ENCODE data around the gene PDE6H.

GRCh38 chr12:14960548-14961465, 12.0 kb upstream of the PDE6H start:
- TF ChIP-seq CTCF (IDR thresholded peaks at IDR 0.05) (no peak), POLR2A (IDR thresholded peaks at IDR 0.05) (no peak)
